NCI-H1417 treated with DMSO at 0.1 percent for 48 hours (cell line): ENCODE results near the gene ENTR1.

Experiments used
- DNase-seq: peaks from one replicate; lab custom pipeline; 2025; lab: John Stamatoyannopoulos, UW

Gene ENTR1

GRCh38 chr9:136361047-136361753 is 49.2 kb downstream of the ENTR1 start:
- DNase-seq: no peak

DNA sequence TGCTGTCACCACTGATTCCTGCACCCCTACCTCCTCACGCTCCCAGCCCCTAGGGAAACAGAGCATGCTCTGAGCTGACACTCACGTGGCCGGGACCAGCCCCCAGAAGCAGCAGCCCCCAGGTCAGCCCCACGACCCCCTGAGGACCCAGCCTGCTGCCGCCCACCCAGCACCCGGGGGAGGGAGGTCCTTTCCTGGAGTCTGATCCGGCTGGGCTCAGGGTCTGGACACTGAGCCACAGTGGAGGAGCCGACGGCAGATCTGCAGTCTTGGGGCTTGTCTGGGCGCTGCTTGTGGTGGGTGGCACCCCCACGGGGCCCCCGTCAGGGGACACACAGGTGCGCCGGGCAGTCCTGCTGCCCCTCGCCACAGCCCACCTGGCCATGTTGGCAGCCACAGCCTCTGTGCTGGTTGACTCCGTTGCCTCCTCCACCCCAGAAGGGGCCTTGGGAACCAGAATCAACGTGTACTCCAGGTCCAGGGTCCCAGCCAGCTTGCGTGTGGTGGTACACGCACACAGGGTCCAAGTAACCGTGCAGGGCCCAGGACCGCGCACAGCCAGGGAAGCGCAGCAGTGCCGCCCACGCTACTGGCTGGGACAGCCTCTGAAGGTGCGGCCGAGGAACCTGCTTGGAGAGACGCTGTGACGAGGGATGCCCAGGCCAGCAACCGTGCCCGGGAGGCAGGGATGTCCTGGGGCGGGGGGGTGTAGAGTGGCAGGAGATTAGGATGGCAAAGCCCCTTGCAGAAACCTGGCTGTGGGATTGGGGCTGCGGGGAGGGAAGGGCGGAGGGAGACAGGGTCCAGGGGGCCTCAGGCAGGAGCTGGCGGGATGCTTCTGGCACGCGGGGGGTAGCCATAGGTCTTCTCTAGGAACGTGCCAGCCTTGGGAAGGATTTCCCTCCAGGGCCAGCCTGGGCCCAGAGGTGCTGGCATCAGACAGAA is 50.4 kb downstream of the ENTR1 start:
- DNase-seq: no peak

- no peak for DNase-seq
Observed at GRCh38 chr9:136358888-136359287, 51.5 kb downstream of the ENTR1 start.

DNA sequence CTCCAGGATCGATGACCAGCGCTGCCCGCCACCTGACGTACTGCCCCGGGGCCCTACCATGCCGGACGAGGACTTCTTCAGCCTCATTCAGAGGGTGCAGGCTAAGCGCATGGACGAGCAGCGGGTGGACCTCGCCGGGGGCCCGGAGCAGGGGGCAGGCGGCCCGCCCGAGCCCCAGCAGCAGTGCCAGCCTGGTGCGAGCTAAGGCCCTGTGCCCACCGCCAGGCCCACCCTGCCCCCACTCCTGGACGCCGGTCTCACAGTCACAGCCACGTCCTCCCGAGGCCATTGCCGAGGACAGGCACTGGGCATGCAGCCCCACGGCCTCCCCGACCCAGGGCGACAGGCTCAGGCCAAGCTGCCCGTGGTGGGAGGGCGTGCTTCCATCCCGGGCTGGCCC is 52.4 kb downstream of the ENTR1 start:
- DNase-seq: no peak

DNA sequence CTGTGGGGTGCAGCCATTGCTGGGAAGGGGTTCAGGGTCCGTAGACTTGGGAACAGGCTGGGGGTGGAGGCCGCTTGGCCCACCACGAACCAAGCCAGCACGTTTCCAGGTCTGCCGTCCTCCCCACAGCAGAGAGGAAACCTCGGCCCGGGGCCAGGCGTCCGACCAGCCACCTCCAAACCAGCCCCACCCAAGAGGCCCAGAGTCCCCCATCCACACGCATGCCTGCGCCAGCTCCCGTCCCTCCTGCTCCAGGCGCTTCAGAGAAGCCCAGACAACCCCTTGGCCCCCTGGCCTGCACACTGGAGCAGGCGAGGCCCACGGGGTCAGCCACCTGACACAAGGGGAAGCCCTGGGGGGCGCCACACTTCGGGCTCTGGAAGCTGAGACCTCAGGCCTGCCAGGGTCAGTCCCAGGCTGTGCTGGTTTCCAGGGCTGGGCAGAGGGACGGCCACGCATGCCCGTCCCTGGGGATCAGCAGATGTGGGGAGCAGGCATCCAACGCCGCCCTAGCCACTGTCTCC is 53.1 kb downstream of the ENTR1 start:
- DNase-seq: no peak

- no peak for DNase-seq
Observed at GRCh38 chr9:136355616-136356557, 54.5 kb downstream of the ENTR1 start.

DNA sequence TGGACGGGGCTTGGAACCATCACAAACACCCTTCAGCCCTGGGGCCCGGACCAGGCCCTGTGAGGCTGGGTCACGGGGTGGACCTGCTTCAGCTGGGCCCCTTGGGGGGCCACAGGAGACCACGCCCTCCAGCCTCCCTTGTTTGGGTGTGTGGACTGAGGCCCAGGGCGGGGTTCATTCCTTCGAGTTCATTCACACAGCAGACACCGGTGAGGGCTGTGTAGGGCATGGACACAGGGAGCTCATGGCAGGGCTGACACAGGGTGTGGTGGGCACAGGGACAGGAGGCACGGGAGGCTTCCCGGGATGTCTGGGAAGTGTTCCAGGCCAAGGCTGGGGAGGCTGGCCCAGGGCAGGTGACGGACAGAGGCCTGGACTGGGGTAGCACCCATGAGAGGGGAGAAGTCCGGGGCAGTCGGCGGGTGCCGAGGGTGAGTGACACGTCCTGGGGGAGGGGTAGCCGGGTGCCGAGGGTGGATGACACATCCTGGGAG is 55.8 kb downstream of the ENTR1 start:
- DNase-seq: no peak

DNA sequence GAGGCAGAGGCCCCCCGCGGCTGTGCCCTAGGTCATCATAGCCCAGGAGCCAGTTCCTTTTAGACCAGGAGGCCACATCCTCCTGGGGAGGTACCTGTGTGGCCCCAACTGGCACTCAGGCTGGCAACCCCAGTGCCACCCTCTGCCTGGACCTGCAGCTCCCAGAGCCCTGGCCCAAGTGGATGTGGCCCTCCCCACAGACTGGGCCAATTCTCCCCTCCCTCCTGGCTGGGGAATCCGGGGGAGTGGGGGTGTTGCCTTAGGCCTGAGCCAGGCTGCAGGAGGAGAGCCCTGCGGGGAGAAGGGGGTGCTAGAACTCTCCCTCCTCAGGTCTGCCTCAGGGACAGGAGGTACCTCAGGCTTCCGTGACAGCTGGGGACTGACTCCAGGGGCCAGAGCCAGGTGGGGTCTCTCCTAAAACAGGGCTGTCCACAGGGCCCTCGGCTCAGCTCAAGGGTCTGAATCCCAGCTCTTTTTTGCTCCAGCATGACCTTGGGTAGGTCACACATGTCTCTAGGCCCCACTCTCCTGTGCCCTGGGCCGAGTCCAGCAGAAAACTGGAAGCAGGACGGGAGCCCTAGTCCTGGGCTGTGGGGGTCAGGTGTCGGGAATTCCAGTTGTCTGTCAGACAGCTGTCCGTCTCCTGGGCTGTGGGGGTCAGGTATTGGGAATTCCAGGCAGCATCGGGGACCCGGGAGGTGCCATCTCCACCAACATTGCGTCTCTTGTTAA is 56.5 kb downstream of the ENTR1 start:
- DNase-seq: no peak

- DNase-seq: no peak
Observed at GRCh38 chr9:136353088-136353487, 57.3 kb downstream of the ENTR1 start.

- DNase-seq: no peak
Observed at GRCh38 chr9:136352682-136353081, 57.7 kb downstream of the ENTR1 start.
